ENCODE results near the gene CNTN4.

CNTN4 gene

DNA sequence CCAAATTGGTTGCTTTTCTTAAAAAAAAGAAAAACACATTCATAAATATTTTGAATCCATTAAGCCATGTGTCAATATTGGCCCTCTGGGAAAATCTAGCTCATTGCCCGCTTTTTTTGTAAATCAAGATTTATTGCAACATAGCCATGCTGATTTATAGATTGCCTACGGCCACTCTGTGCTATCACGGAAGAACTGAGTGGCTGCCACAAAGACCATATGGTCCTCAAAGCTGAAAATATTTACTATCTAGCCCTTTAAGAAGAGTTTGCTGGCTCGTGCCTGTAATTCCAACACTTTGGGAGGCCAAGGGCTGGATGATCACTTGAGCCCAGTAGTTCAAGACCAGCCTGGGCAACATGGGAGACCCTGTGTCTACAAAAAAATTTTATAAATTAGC lies 965.6 kb downstream of the CNTN4 start:
- no peak for DNase-seq (ENCODE audit: low spot score)

DNA sequence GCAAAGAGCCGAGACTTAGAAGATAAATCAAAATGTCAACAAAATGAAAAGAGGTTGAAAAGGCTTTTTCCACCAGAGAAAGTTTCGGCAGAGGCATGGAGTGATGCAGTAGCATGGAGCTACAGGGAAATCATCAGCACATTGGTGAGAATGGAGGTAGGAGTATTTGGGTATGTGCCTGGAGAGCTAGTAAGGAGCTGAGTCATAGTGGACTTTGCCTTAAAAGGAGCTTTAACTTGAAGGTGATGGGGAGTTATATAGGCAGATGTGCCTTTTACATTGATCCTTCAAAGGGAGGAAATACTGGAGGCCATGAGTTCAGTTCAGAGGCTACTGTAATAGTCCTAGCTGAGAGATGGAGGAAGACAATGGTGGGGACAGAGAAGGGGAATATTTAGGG lies 967.2 kb downstream of the CNTN4 start:
- DNase-seq (ENCODE audit: low spot score): no peak

DNA sequence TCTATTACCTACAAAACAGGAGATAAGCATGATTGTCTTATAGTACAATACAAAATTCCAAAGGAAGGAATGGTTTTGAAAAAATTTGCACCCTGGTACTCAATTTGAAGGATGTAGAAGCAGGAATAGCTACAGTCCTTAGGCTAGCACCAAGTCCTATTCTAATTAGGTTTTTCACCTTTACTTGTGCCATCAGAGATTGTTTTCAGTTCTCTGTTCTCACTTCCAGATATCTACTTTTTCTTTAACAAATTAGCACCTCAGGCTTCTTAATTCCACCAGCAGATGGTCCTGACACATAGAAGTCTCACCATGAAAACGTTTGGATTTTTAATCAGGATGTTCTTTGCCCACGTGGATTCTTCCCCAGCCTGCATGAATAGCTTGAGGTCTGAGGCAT lies 967.7 kb downstream of the CNTN4 start:
- DNase-seq (ENCODE audit: low spot score): no peak

DNA sequence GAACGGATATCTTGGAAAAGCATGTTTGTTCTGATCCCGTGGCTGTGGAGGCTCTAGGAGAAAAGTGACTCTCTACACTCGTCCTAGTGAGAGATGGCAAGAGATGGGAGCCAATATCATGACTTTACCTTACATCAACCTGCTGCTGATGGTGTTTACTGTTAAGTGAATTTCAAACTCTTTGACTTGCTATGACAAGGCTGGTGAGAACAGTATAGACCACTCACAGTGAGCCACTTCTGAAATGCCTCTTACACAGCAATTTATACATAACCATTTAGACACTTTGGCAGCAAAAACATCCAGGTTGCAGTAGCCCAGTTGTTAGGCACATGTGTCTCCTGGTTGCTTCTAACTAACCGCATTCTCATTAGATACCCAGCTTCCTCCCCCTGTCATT lies 968.2 kb downstream of the CNTN4 start:
- DNase-seq (ENCODE audit: low spot score): no peak

DNA sequence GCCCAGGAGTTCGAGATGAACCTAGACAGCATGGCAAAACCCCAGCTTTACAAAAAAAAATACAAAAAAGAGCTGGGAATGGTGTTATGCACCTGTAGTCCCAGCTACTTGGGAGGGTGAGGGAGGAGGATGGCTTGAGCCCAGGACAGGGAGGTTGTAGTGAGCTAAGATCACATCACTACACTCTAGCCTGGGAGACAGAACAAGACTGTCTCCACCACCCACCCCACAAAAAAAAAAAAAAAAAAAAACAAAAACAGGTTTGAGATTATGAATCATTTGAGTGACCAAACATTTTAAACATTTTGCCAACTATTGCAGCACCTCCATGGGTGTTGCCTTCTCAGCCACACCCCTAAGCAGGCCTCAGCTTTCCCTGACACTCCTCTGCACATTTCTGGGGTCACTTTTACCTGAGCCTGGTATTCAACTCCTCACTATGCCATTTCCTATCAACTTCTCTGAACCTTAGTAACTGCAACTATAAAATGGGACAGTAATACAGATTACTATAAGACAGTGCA lies 969.8 kb downstream of the CNTN4 start:
- no peak for DNase-seq (ENCODE audit: low spot score)

DNA sequence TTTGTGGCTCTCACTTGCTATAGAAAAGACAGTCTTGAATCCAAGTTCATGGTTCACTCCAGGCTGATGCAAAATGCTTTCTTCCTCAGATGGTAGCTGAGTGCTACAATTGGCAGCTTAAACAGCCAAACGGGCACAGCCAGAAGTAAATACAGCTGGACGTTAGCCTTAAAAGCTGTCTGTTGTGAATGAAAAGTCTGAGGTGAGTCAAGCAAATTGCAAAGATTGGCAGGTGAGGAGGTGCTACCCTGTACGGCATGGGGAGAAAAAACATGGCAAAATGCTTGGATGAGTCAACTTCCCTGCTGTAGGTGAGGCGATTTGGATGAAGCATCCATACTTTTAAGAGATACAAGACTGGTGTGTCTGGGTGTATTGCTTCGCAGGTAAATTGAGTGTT lies 971.1 kb downstream of the CNTN4 start:
- no peak for DNase-seq (ENCODE audit: low spot score)

DNA sequence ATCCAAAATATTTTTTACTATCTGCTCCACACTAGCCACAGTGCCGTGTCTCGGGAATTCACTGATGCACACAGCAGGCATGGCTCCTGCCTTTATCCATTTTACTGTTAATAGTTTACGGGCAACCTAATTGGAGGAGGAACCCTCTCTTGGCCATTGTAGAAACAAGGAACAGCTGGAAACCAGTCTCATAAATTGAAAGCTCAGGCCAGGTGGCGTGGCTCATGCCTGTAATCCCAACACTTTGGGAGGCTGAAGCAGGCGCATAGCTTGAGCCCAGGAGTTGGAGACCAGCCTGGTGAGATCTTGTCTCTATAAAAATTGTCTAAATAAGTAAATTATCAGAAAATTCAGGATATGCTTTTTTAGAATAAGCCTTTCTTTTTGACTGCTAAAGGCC lies 972.5 kb downstream of the CNTN4 start:
- no peak for DNase-seq (ENCODE audit: low spot score)

DNA sequence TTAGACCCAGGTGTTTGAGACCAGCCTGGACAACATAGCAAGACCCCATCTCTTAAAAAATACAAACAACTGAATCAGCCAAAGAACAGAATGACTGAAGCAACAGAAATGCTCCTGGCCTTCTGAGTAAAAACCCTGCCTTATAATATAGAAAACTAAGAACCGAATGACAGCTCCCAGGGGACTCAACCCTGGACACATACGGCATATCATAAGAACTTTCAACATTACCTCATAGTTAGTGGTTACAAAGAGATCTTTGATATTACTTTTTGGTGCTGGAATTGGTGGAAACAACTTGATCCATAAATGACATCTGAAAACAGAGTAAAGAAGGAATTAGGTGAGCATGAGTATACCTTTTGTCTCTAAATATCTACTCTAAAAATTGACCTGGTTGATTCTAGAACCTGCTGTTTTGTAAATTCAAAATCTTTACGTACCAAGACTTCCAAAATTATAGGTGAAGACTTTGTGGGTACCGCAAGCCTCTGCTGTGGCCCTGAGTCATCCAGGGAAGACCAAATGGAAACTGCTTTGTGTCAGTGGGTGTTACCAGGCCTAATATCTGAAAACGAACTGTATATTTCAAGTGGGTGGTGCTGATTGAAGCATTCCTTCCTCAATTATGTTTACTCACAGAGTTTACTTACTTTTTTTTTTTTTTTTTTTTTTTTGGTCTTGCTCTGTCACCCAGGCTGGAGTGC lies 976.0 kb downstream of the CNTN4 start:
- DNase-seq (ENCODE audit: low spot score): no peak

DNA sequence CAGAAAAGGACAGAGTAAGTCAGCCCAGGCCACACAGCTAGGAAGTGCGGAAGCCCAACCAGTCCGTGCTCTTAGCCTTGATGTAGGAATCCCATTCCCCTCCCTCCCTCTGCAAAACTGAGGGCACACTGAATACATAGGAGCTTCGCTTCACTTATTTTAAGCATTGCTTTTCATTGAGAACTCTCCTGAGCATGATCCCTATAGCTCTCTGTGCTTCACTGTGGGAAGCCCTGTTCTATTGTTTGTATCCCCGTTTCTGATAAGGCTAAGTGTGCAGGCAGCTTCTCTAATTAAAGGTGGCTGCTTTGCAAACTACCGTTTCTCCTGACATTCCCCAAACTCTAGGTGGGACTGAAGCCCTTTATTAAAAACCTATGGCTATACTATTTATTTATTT lies 981.6 kb downstream of the CNTN4 start:
- DNase-seq (ENCODE audit: low spot score): no peak

DNA sequence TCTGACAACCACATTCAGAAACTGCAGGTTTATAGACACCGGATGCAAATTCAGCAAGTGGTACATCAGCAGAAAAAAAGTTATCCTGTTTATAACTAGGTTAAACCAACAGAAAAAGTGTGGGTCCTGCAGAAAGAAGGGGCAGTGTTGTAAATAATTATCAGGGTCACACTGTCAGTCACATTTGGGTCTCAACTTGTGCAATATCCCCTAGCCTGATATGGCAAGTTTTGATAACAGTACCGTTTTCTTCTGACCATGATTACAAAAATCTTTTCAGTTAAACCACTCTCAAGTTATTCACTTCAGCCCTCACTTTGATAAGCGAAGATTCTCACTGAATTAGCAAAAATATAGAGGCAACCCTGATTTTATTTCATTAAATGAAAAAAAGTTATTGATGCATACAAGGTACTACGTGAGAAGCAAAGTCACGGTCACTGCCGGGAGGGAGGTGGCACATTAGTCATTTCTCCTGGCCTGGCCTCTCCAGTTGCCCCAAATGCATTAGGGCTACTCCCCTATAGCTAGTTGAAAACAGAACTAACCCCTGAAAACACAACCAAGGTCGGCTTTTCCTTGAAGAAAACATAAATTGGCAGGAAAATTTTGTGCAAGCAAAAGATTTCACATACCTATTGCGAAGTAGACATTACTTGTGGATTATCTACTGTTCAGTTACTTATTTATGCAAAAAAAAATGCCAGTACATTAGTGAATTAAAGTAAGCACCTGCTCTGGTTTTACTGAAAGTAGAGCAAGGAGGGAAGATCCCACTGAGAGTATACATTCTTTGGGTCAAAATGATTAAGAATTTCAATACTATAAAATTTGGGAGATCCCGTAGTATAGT lies 982.9 kb downstream of the CNTN4 start:
- no peak for DNase-seq (ENCODE audit: low spot score)

DNA sequence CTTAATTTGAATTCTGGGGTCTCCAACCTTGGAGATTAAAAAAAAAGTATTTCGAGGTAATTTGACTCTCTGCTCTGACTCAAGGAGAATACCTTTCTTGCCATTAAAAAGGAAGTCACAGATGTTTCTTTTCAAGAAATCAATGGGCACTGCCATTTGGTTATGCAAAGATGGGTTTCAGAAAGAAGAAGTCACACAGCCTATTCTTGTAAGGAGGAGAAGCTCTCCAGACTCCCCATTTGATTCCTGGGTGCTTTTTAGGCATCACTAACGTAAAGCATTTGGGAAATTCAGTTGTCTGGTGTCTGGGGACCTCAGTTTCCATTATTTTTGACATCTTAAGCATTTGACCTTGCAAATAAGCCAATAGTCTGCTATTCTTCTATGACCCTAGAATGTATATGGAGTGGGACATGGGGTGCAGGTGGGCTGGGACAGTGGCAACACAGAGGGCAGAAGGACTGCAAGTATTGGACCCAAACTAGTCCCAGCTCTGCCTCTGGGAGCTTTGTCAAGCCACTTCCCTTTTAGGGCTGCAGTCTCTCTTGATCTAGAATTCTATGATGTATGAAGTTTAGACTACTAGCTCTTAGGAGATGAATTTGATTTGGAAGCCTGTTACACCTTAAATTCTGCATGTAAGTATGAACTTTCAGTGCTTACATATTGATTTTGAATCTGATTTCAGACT lies 983.7 kb downstream of the CNTN4 start:
- DNase-seq (ENCODE audit: low spot score): no peak

DNA sequence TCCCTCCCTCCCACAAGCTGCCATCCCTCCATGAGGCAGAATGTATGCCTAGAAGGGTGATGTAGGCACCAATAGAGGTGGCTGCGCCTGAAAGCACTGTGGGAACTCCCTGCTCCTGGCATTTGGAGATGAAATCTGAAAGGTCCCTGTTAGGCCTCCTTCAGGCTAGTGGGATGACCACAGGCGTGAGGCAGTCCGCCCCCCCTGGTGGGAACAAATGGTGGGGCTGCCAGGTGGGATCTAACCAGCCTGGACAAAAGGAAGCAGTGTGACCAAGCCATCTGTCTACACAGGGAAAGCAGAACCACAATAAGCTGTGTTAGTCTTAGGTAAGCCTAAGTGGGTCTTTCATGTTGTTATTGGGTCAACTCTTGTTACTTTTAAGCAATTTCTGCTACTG lies 986.2 kb downstream of the CNTN4 start:
- no peak for DNase-seq (ENCODE audit: low spot score)

DNA sequence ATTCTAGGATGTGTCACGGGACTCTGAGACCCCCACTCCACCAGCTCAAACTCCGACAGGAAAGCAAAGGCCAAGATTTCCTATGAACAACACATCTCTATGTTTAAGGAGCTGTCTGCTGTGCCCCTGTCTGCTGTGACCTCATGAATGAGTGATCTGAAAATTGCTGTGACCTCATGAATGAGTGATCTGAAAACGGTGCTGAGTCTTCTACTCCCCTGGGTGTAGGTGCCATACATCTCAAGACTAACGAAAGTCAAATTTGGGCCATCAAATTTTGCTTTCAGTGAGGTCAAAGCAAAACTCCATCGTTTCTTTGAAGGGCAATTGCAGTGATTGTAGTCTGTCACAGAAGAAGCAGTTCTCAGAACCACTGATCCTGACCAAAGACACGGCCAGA lies 987.1 kb downstream of the CNTN4 start:
- no peak for DNase-seq (ENCODE audit: low spot score)

DNA sequence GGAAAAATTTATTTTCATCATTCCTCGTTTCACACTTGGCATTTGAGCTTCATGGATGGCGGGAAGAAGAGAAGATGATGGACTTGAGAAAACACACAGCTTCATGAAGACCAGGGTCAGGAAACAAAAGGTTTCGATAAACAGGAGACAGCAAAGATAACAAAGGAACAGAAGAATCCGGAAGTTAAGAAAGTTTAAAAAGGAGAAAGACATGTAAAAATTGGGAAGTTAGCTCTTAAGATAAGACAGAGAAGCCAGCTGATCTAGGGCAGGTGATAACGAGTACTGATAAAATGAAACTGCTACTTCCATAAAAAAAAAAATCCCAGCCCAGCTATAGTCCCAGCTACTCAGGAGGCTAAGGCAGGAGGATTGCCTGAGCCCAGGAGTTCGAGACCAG lies 987.6 kb downstream of the CNTN4 start:
- no peak for DNase-seq (ENCODE audit: low spot score)

DNA sequence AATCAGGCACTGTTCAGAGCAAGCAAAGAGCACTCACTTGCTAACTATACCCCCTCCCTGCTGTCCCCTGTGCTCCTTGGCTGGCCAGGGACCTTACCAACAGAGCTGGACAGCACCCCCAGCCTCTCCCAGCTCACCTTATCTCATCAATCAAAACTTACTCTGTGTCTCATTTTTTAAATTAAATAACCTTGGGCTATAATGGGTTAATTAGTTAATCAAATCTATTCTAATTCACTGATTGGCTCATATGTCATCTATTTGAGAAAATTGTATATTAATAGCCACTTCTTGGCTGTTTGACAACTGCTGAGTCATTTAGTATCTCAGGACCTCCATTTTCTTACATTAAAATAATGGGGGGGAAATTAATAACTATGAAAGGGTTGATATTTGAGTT lies 988.6 kb downstream of the CNTN4 start:
- no peak for DNase-seq (ENCODE audit: low spot score)

DNA sequence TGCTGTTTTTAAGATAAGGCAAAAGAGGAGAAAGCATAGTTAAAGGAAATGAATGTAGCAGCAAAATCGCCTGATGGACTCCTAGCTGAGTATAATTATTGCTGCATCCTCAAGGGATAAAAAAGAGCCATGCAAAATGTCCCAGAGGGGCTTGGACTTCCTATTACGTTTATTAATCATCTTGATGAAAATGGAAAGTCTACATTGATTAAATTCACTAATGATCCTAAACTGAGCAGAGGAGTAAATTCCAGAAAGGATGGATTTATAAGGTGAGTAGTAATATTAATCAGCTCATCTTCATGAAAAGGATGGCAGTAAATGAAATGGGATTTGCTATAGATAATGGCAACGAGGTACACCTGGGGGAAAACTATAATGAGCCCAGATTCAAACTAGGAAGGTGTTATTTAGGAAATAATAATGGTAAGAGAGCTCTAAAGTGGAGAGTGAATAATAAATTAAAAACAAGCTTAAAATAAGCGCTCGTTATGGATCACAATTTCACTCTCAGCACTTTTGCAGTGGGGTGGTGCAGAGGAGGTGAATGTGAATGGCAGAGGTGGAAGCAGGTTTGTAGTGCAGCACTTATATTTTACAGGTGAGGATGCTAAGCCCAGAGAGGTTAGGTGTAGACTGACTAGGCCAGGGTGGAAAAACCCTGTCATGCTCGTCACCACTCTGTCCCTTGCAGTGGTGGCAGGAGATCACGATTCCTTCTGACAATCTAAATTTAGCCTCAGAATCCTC lies 989.2 kb downstream of the CNTN4 start:
- DNase-seq (ENCODE audit: low spot score): no peak

DNA sequence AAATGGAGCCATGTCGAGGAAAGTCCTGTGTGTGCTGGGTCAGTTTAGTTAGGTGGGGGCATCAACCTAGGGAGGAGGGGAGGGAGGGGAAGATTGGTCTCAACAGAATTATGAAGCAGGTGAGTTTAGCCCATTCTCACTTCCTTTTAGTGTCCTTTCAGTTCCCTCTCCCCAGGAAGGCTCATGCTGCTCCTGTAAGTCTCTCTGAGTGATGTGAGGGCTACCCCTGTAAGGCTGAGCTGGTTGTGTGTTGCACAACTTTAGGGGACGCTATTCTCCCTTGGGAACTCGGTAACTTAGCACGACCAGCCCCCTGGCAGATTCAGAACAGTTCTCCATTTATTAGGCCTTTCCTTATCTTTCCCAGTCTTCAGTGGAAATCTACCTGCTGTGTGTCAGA lies 990.4 kb downstream of the CNTN4 start:
- DNase-seq (ENCODE audit: low spot score): no peak

DNA sequence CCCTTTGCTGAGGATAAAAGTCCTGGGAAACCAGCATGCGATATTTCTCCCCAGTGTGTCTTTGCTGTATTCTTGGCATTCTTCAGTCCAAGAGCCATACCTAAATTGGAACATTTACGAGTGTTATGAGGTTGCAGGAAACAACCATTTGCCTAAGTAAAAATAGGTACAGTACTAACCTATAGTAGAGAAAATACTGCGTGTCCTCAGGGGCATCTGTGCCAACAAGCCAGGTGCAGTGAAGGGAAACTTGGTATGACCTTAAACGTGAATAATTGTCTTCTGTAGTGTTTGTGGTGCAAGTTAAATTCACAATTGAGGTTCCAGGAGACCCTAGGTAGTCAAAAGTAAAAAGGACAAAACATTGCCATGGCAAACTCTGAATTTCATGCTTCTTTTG lies 999.3 kb downstream of the CNTN4 start:
- no peak for DNase-seq (ENCODE audit: low spot score)

DNA sequence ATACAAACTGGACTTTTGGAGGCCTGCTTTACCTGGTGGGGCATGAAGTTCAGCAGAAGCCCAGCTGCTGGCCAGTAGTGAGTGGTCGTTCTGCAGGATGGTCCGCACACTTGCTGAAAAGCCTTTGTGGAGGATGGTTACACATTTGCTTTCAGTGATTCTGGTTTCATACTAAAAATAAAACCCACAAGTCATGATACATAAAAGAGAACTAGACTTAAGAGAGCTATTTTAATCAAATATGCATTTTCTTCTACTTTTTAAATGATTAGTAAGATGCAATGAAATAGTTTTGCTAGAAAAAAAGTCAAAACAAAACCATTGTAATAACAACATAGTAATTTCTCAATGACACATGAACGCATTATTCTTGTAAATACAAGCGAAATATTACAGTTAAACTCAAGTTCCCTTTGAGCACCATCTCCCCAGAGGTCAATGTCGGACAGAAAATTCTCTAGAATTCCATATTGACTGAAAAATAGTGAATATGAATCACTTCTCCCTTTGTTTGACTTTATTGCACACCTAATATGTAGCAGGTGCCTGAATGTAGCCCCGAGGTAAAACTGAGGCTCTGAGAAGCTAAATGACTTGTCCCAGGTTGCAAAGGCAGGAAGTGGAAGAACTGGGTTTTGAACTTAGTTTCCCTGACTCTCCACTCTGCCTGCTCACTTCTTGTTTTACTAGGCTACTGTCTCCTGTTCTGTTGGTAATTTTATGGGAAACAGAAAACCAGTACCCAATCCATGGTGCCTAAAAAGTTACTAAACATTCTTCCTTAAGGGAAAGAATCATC lies 1003.2 kb downstream of the CNTN4 start:
- DNase-seq (ENCODE audit: low spot score): no peak

DNA sequence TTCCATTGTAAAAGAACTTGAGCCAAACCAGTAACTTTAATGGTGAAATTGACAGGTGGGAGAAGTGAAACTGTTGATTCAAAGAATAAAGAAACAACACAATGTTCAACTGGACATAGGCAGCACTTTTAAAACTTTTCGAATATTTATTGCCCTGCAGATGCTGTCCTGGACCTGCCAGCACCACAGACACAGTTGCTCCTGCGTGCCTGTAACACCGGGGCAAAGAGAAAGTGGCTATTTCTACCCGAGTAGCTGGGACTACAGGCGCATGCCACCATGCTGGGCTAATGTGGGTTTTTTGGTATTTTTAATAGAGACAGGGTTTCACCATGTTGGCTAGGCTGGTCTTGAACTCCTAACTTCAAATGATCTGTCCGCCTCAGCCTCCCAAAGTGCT lies 1004.1 kb downstream of the CNTN4 start:
- no peak for DNase-seq (ENCODE audit: low spot score)

DNA sequence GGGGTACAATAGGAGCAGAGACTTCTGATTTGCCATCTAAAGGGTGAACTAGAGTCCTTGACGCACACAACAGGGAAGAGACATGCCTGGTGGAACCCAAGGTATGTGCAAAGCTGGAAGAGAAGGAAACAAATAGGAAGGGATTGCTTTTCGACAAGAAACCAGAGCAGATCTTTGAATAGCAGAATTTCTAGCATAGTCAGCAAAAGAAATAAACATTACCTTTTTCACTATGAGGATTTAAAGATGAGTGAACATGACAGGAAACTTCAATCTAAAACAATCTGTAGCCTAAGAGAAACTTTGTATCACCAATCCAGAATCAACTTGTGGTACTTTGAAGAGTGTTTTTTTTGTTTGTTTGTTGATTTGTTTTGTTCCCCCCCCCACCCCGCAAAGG lies 1006.6 kb downstream of the CNTN4 start:
- DNase-seq (ENCODE audit: low spot score): no peak
